NCI-H2107 (cell line): ENCODE measurements around the gene FNDC1.

Experiments
- DNase-seq: peaks from one replicate; lab custom pipeline; 2025; lab: John Stamatoyannopoulos, UW

FNDC1 gene

DNA sequence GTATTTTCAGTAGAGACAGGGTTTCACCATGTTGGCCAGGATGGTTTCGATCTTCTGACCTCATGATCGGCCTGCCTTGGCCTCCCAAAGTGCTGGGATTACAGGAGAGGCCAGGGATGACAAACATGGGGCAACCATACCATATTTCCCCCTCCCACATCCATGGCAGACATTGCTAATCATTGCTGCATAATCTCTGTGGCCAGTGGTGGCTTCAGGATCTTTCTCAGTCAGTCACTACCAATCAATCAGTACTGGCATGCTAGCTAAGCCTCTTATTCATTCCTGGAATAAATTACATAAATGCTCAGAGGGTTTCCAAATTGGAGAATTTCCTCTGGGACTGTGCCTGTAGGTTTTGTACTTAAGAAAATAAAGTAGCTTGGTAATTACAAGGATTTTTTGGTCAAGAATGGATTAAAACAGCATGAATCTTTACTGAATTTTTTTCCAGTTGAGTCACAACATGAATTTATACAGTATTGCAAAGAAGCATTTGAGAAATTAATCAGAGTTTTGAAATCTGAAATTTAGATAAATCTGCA lies 138.1 kb downstream of the FNDC1 start:
- DNase-seq = no peak

DNA sequence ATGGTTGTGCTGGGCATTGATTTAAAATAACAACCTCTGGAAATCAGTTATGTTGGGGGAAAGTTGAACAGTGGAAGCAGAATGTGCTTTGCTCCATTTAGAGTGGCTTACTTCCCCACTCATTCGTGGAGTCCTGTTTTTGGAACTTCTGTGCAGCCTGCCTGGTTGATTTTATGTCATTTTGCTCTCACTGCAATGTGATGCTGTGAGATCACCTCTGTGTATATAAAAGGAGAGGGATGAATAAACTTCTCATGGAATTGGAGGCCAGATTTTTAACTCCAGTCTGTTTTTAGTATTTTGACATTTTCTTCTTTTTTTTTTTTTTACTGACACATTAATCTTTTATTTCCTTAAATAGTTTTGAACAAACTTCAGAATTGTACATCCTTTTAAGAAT lies 139.0 kb downstream of the FNDC1 start:
- no peak for DNase-seq

DNA sequence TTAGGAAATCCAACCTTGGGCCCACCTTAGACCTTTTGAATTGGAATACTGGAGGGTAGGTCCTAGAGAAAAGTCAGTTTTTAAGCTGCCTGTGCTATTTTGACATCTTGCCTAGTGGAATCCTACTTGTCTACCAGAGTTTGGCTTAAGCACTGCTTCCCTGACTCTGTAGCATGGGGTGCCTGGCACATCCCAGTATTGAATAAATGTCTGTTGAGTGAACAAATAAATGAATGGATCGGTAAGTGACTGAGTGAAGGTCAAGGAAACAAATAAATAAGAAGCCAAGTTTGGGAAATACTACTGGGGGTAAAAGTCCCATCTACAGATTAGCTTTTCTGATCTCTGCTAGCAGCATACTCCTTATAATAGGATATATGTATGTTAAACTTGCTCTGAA lies 140.5 kb downstream of the FNDC1 start:
- no peak for DNase-seq

GRCh38 chr6:159311618-159312017 lies 142.4 kb downstream of the FNDC1 start:
- no peak for DNase-seq

DNA sequence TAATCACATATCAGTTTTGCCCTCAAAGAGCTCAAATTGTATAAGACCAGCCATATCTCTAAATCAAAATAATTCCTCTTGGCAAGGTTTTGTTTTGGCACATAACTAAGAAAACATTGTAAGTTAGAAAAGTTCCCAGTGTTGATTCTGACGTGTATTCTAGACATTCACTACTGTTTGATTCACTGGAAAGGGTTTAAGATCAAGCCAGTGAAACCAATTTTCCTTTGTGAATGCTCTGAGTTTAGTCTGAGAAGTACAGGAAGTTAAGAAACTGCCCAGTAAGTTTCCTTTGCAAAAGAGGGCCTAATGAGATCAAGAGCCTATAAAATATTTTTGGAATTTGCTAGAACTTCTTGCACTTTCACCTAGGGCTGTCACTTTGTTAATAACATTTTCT lies 143.0 kb downstream of the FNDC1 start:
- no peak for DNase-seq

DNA sequence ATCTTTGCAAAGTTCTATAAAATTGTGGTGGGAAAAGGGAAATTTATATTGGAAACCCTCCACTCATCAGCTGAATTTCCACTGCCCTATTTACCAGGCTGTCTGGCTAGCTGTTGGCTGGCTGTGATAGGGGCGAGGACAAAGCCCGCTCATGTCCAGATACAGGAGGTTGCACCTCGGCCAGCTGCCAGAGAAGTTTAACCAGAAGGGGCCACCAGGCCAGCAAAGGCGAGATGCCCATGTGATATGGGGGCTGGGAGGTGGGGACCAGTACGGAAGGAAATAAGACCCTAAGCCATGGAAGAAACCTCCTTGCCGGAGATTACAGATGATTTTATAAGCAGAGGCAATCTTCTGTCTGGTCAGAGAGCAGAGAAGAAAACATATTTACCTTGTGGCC lies 143.8 kb downstream of the FNDC1 start:
- no peak for DNase-seq

- no peak for DNase-seq
Observed at GRCh38 chr6:159315562-159315961, 146.4 kb downstream of the FNDC1 start.

- DNase-seq = no peak
Observed at GRCh38 chr6:159317430-159317829, 148.2 kb downstream of the FNDC1 start.

- no peak for DNase-seq
Observed at GRCh38 chr6:159321267-159321666, 152.1 kb downstream of the FNDC1 start.
